HCT116 (cell line): ENCODE results near the gene C1S. TPM values are rescaled to one million over a fixed set of nuclear protein-coding genes. Genes with fewer than 3 reads are reported as not detected.

ENCODE experiments used
- ATAC-seq: fragments of 200-7000 bp; cut with Tn5 transposase; 2 replicates; pipeline ENCODE4 v1.9.1; 2020; ENCODE audit warnings: mild to moderate bottlenecking, moderate library complexity
- BruUV-seq: library from RNA; stranded (reverse); fragments of 400-500 nt; replicated peaks from 2 replicates; lab custom pipeline; 2021; lab: Mats Ljungman, UMichigan
- CTCF ChIA-PET: fragments of 300-600 bp; sonication (Branson Sonifier 250); formaldehyde crosslinking; loops from one replicate; lab custom pipeline; 2021; ENCODE audit warnings: antibody characterized with exemption; lab: Charles Lee
- POLR2A ChIA-PET: fragments of 300-600, 350-600 bp; sonication (Branson Sonifier 250); formaldehyde crosslinking; loops from one replicate; lab custom pipeline; 2021; ENCODE audit warnings: antibody characterized with exemption; lab: Charles Lee
- RAD21 ChIA-PET, 2 experiments: fragments of 300-600 bp; sonication (Branson Sonifier 250); formaldehyde crosslinking; loops; one replicate each; lab custom pipeline; 2023; ENCODE audit warnings: low total read pairs in 2 of 2; ENCODE audit not compliant: uncharacterized antibody in 2 of 2, unreplicated experiment in 2 of 2, low non-redundant PET in 1 of 2; lab: Charles Lee
- DNase-seq: peaks from one replicate; pipeline ENCODE4 v3.0.0-alpha.2; 2010; ENCODE audit warnings: low read depth, low spot score
- H2AFZ ChIP-seq: fragments of 200-600 bp; shearing (Covaris generic), sonication (generic); 2 replicates; pipeline ENCODE4 v1.6.1; 2017; ENCODE audit warnings: low read depth, mixed run types, mixed read lengths, antibody characterized with exemption, low read length; ENCODE audit not compliant: poor library complexity, severe bottlenecking
- H3K27ac ChIP-seq: 2 replicates; pipeline ENCODE4 v1.5.1; 2012; ENCODE audit warnings: low read depth, low read length
- H3K27me3 ChIP-seq: fragments of 200-600 bp; sonication (generic); 2 replicates; pipeline ENCODE4 v1.6.1; 2016; ENCODE audit warnings: mixed run types, low read length, mixed read lengths; ENCODE audit not compliant: insufficient read depth
- H3K36me3 ChIP-seq, 2 experiments: fragments of 200-500 bp in 1 of 2; fragments of 200-600 bp in 1 of 2; sonication (Bioruptor generic) in 1 of 2; sonication (generic) in 1 of 2; 2 replicates each; pipeline versions ENCODE4 v1.5.1 to v1.6.1; 2014 to 2016; ENCODE audit warnings: low read length in 2 of 2, inconsistent platforms in 1 of 2, mixed read lengths in 1 of 2, mixed run types in 1 of 2; ENCODE audit not compliant: insufficient read depth in 2 of 2, control insufficient read depth in 1 of 2
- H3K4me1 ChIP-seq, 2 experiments: fragments of 200-600 bp in 1 of 2; sonication (generic) in 1 of 2; 2 replicates each; pipeline versions ENCODE4 v1.5.1 to v1.6.1; 2012 to 2017; ENCODE audit warnings: low read length in 2 of 2, inconsistent platforms in 1 of 2, mild to moderate bottlenecking in 1 of 2, mixed read lengths in 1 of 2, mixed run types in 1 of 2, moderate library complexity in 1 of 2; ENCODE audit not compliant: insufficient read depth in 2 of 2, control insufficient read depth in 1 of 2
- H3K4me2 ChIP-seq: fragments of 200-600 bp; sonication (generic); 2 replicates; pipeline ENCODE4 v1.6.1; 2017; ENCODE audit warnings: mixed run types, low read length, mixed read lengths
- H3K4me3 ChIP-seq, 2 experiments: fragments of 200-600 bp in 1 of 2; sonication (generic) in 1 of 2; replicated peaks in 1 of 2; 2 replicates each; pipeline ENCODE4 v1.5.1; 2011 to 2016; ENCODE audit warnings: low read length in 2 of 2, control low read depth in 1 of 2, low read depth in 1 of 2, mild to moderate bottlenecking in 1 of 2, mixed read lengths in 1 of 2, mixed run types in 1 of 2
- H3K79me2 ChIP-seq: fragments of 200-600 bp; sonication (generic); 2 replicates; pipeline ENCODE4 v1.6.1; 2017; ENCODE audit warnings: mild to moderate bottlenecking, mixed run types, low read length, moderate library complexity, mixed read lengths; ENCODE audit not compliant: insufficient read depth
- H3K9ac ChIP-seq: fragments of 200-600 bp; sonication (generic); 2 replicates; pipeline ENCODE4 v1.6.1; 2016; ENCODE audit warnings: low read length, mixed read lengths
- H3K9me2 ChIP-seq: fragments of 200-600 bp; sonication (generic), shearing (Covaris generic); 2 replicates; pipeline ENCODE4 v1.6.1; 2017; ENCODE audit warnings: mixed run types, mild to moderate bottlenecking, moderate library complexity; ENCODE audit not compliant: insufficient read depth
- H3K9me3 ChIP-seq, 2 experiments: fragments of 200-500 bp in 1 of 2; fragments of 200-600 bp in 1 of 2; sonication (Bioruptor generic) in 1 of 2; sonication (generic) in 1 of 2; 2 replicates each; pipeline ENCODE4 v1.6.1; 2014 to 2017; ENCODE audit warnings: low read length in 2 of 2, mixed read lengths in 2 of 2, inconsistent platforms in 1 of 2, low read depth in 1 of 2, mild to moderate bottlenecking in 1 of 2, mixed run types in 1 of 2, moderate library complexity in 1 of 2; ENCODE audit not compliant: control insufficient read depth in 1 of 2, insufficient read depth in 1 of 2
- H4K20me1 ChIP-seq: fragments of 200-600 bp; sonication (generic), shearing (Covaris generic); 2 replicates; pipeline ENCODE4 v1.6.1; 2017; ENCODE audit warnings: mixed run types, mild to moderate bottlenecking, moderate library complexity; ENCODE audit not compliant: insufficient read depth
- ATF3 ChIP-seq: IDR thresholded peaks from 2 replicates; pipeline ENCODE4 v1.6.1; 2012
- CBX3 ChIP-seq: IDR thresholded peaks from 2 replicates; pipeline ENCODE4 v1.6.1; 2012; ENCODE audit warnings: low read depth
- CEBPB ChIP-seq: IDR thresholded peaks from 2 replicates; pipeline ENCODE4 v1.6.1; 2012; ENCODE audit warnings: low read depth
- CTCF ChIP-seq, 3 experiments: fragments of 200-600 bp in 1 of 3; sonication (generic) in 1 of 3; IDR thresholded peaks in 2 of 3; conservative IDR thresholded peaks in 1 of 3; 2 replicates each; pipeline ENCODE4 v1.5.1; 2012 to 2017; ENCODE audit warnings: low read depth in 2 of 3, low read length in 2 of 3, antibody characterized with exemption in 1 of 3, borderline replicate concordance in 1 of 3, control low read depth in 1 of 3, mild to moderate bottlenecking in 1 of 3, mixed read lengths in 1 of 3, mixed run types in 1 of 3, moderate library complexity in 1 of 3; ENCODE audit not compliant: insufficient read depth in 1 of 3
- EGR1 ChIP-seq: IDR thresholded peaks from 2 replicates; pipeline ENCODE4 v1.6.1; 2012; ENCODE audit warnings: low read depth
- ELF1 ChIP-seq: IDR thresholded peaks from 2 replicates; pipeline ENCODE4 v1.6.1; 2012; ENCODE audit warnings: low read depth, borderline replicate concordance
- EZH2 ChIP-seq: fragments of 200-600 bp; sonication (generic); IDR thresholded peaks from 2 replicates; pipeline ENCODE4 v1.6.1; 2017; ENCODE audit warnings: antibody characterized with exemption, mixed run types
- EZH2phosphoT487 ChIP-seq: fragments of 200-600 bp; IDR thresholded peaks from 2 replicates; pipeline ENCODE4 v1.6.1; 2018; ENCODE audit warnings: antibody characterized with exemption, borderline replicate concordance
- FOSL1 ChIP-seq: IDR thresholded peaks from 2 replicates; pipeline ENCODE4 v1.6.1; 2012; ENCODE audit warnings: low read depth
- JUND ChIP-seq: IDR thresholded peaks from 2 replicates; pipeline ENCODE4 v1.6.1; 2012
- POLR2AphosphoS5 ChIP-seq: IDR thresholded peaks from 2 replicates; pipeline ENCODE4 v1.6.1; 2011; ENCODE audit warnings: mild to moderate bottlenecking, low read depth, low read length, moderate library complexity
- RAD21 ChIP-seq: IDR thresholded peaks from 2 replicates; pipeline ENCODE4 v1.6.1; 2012; ENCODE audit warnings: low read depth, mild to moderate bottlenecking
- REST ChIP-seq: IDR thresholded peaks from 2 replicates; pipeline ENCODE4 v1.6.1; 2012; ENCODE audit warnings: low read depth
- SIN3A ChIP-seq: IDR thresholded peaks from 2 replicates; pipeline ENCODE4 v1.6.1; 2012; ENCODE audit warnings: low read depth
- SP1 ChIP-seq: IDR thresholded peaks from 2 replicates; pipeline ENCODE4 v1.6.1; 2012; ENCODE audit warnings: low read depth
- SRF ChIP-seq: IDR thresholded peaks from 2 replicates; pipeline ENCODE4 v1.6.1; 2012; ENCODE audit warnings: low read depth
- TCF7L2 ChIP-seq: IDR thresholded peaks from 2 replicates; pipeline ENCODE4 v1.7.0; 2011; ENCODE audit warnings: borderline replicate concordance, inconsistent platforms; ENCODE audit not compliant: insufficient read depth, insufficient read length; ENCODE audit errors: extremely low read depth
- YY1 ChIP-seq: IDR thresholded peaks from 2 replicates; pipeline ENCODE4 v1.6.1; 2011; ENCODE audit warnings: low read length, low read depth, moderate library complexity, mild to moderate bottlenecking; ENCODE audit not compliant: insufficient replicate concordance; ENCODE audit errors: extremely low read depth
- ZBTB33 ChIP-seq: IDR thresholded peaks from 2 replicates; pipeline ENCODE4 v1.6.1; 2011; ENCODE audit warnings: mild to moderate bottlenecking, low read length, moderate library complexity; ENCODE audit not compliant: insufficient replicate concordance; ENCODE audit errors: extremely low read depth
- ZNF274 ChIP-seq: fragments of 200-500 bp; sonication (Bioruptor generic); IDR thresholded peaks from 2 replicates; pipeline ENCODE4 v1.6.1; 2014; ENCODE audit warnings: mild to moderate bottlenecking, low read depth, low read length, inconsistent platforms
- intact Hi-C: fragments of 100-400 bp; cut with micrococcal nuclease; formaldehyde crosslinking; loops from 2 replicates; pipeline ENCODE4 v1.10.0; 2022
- total RNA-seq: library from RNA; stranded (reverse); gene quantifications from one replicate; pipeline ENCODE4 v1.2.1, GENCODE V29; 2021; ENCODE audit not compliant: unreplicated experiment

C1S gene
- total RNA-seq, 1 experiment from 2014 or later: 2.4 TPM

GRCh38 chr12:7106082-7106481 is 45.6 kb downstream of the C1S start:
- no peak for ATAC-seq
- POLR2A ChIA-PET: no interaction called here
- no TSS peak for BruUV-seq

More at GRCh38 chr12:7106082-7106481, 45.6 kb downstream of the C1S start:
- Histone ChIP-seq H4K20me1 (no peaks in the 10 kb centered on the region), H3K9ac (no peak overlapping the region), H3K9me3 (peaks cover 9 to 11% of the 10 kb centered on the region in 2 experiments; a peak in 1 of 4 replicates), H3K79me2 (peaks cover 25% of the 10 kb centered on the region), H3K36me3 (peaks cover 0 to 9% of the 10 kb centered on the region in 2 experiments; a peak in 2 of 4 replicates), H3K4me2 (no peak overlapping the region), H3K27ac (no peak overlapping the region), H3K27me3 (no peaks in the 10 kb centered on the region), H3K9me2 (no peaks in the 10 kb centered on the region), H3K4me1 (peaks cover 4 to 16% of the 10 kb centered on the region in 2 experiments; a peak in 3 of 4 replicates), H3K4me3 (no peak overlapping the region), H2AFZ (no peak overlapping the region)
- intact Hi-C loops: no loop called here
- RAD21 ChIA-PET: no interaction called here
- CTCF ChIA-PET: interaction anchor here (4.2 kb wide), 1 partner anchor 161 kb away, joined by 34 read pairs; the partner anchor contains the start of genes C12orf57 and RNU7-1
- no peak for DNase-seq
- TF ChIP-seq EZH2phosphoT487 (no peak), ZNF274 (no peak), SRF (no peak), ATF3 (no peak), SIN3A (no peak), REST (no peak), RAD21 (no peak), CBX3 (no peak), TCF7L2 (no peak), FOSL1 (no peak), YY1 (no peak), SP1 (no peak), ELF1 (no peak), POLR2AphosphoS5 (no peak), CEBPB (no peak), EGR1 (no peak), CTCF (IDR thresholded peaks at IDR 0.05 in 2 of 3, conservative IDR thresholded peaks at IDR 0.05 in 1 of 3; ENCODE audit: borderline replicate concordance in 1 of 3, insufficient read depth in 1 of 3, low read depth in 2 of 3, low read length in 2 of 3) (no peak), JUND (no peak), ZBTB33 (no peak), EZH2 (no peak)
